Middle frontal gyrus (tissue), 1 donor: ENCODE data around the gene FHAD1.
"Not testable (repeated sequence)": the region's sequence is repeated elsewhere in the genome, so short reads cannot be mapped to it uniquely, and the experiment has no call there.

Experiments
- DNase-seq: peaks from one replicate; pipeline ENCODE4 v3.0.0-alpha.2; 2015; ENCODE audit warnings: low spot score; ENCODE audit errors: extremely low spot score

FHAD1 gene

DNA sequence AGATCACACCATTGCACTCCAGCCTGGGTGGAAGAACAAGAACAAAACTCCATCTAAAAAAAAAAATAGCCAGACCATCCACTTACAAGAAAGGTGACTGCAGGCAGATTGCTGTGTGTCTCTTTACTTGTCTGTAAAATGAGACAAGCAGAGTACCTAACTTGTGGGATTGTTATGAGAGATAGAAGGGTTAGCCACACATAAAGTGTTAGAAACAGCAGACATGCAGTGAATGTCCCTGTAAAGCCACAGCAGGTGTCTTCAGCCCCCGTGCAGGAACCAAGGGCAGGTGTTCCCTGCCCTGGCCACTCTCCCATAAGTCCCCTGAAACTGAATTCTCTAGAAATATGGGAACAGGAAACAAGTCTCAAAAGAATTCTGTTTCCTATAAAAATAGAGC is 121.9 kb downstream of the FHAD1 start:
- DNase-seq, result no peak

DNA sequence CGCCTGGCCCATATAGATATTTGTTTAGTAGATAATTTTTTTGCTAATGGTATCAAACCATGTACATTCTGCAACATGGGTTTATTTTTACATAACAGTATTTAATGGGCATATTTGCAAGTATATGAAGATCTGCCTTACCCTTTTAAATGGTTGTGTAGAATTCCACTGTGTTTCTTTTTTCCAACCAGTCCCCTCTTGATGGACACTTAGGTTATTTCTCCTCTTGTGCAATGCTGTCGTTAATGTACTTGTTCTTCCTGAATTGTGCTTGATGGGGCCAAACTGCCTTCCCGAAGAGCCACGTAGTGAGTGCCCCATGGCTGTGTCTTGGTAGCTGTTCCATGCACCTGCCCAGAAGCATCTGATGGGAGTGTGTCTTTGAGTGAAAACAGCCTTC is 123.2 kb downstream of the FHAD1 start:
- DNase-seq, result no peak

DNA sequence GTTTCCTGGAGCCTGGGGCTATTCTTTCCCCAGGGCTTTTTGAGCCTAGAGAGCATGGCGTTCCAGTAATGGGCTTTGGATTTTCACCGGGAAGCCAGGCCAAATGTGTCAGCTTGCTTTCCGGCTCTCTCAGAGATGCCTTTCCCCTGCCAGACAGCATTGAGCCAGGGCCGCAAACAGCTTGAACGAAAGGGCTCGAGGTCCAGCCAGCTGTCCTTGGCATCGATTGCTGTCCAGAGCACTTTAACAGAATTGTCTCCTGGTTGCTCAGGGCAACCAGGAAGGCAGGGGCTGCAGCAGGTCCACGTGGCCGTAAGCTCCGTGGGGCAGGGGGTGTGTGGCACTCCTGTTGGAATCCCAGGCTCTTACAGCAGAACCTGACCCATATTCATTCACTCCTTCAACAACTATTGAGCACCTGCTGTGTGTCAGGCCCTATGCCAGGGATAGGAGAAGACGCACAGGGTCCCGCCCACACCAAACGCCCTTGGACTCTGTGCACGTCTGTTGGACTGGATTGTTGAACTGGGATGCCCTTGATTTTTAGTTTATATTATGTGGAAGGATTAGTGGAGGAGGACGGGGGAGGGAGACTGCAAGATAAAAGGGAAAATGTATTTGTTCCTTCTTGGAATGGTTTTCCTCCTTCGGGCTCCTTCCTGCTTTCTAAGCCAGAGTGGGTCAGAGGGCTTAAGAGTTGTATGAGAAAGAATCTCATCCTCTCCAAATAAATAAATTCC is 123.9 kb downstream of the FHAD1 start:
- no peak for DNase-seq

DNA sequence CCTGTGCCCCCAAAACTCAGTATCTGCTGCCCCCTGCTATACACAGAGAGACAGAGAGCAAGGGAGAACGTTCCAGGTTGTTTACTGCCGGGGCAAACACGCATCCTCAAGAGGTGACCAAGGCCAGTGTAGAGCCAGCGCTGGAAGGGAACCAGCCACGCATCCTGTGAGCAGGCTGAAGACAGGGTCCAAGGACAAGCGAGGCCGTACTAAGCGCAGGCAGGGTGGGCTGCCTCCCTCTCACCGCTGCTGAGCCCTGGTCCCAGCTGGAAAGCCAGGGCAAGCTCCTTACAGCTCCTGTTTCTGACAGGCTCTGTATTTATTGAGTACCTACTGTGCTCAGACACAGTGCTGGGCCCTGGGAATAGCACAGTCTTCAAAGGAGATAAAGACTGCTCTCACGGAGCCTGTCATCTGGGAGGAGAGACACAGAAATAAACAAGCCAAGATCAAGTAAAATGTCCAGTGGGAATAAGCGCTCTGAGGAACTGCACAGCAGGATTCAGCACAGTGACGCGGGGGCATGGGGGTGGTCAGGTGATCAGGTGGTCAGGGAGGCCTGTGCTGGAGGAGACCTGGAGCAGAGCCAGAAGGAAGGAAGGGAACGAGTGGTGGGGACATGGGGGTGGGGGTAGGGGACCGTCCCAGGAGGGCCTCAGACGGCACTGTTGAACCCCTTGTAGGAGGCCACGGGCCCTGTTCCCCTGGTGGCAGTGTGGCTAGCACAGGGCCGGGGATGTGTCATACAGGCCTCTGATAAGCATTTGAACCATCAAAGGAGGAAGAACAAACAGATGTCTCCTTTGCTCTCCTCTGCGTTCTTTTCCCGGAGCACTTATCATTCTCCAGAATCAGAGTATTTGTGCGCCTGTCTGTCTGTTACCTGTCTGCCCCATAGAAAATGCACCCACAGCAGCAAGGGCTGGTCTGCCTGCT is 124.9 kb downstream of the FHAD1 start:
- no peak for DNase-seq

DNA sequence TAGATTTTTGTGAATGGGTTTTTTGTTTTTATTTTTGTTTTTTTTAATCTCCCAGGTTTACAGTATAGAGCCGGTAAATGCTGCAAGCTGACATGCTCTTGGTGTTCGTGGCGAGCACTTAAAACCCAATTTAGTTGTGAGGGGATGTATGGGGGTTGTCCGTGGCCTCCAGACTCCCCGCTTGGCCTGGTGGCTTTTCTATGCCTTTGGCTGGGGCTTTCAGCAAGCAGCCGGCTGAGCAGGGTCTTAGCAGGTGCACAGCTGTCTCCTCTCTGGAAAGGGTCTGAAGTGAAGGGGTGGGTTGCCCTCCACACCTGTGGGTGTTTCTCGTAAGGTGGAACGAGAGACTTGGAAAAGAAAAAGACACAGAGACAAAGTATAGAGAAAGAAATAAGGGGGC is 131.7 kb downstream of the FHAD1 start:
- no peak for DNase-seq

DNA sequence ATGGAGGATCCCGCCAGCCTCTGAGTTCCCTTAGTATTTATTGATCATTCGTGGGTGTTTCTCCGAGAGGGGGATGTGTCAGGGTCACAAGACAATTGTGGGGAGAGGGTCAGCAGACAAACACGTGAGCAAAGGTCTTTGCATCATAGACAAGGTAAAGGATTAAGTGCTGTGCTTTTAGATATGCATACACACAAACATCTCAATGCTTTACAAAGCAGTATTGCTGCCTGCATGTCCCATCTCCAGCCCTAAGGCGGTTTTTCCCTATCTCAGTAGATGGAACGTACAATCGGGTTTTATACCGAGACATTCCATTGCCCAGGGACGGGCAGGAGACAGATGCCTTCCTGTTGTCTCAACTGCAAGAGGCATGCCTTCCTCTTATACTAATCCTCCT is 132.1 kb downstream of the FHAD1 start:
- not testable (repeated sequence) for DNase-seq

DNA sequence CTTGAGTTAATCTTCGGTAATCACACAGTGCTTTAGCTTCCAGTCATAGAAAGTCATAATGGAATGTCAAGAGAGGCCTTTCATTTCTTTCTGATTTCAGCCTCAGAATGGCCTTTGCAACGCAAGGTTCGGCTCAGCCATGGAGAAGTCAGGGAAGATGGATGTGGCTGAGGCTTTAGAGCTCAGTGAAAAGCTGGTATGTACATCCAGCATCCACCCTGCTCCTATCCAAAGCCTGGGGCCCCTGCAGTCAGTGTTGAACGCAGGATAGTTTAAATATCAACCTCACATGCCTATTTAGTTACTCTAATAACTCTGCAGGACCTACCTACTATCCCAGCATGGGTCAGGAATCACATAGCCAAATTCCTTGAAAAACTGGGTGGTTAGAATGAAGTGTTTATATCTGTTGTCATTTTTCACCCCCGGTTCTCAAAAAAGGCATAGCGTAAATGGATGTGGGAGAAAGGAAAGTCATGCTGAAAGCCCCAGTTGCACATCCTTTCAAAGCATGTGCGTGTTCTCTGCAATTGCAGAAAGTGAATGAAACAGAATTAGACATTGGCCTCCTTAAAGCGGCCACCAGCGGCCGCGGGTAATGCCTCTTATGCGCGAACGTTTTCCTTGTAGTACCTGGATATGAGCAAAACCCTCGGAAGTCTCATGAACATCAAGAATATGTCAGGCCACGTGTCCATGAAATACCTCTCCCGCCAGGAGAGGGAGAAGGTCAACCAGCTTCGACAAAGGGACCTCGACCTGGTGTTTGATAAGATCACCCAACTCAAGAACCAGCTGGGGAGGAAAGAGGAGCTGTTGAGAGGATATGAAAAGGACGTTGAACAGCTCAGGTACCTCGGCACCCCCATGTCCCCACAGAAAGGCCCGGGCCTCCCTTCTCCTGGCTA is 133.8 kb downstream of the FHAD1 start:
- DNase-seq, result no peak

DNA sequence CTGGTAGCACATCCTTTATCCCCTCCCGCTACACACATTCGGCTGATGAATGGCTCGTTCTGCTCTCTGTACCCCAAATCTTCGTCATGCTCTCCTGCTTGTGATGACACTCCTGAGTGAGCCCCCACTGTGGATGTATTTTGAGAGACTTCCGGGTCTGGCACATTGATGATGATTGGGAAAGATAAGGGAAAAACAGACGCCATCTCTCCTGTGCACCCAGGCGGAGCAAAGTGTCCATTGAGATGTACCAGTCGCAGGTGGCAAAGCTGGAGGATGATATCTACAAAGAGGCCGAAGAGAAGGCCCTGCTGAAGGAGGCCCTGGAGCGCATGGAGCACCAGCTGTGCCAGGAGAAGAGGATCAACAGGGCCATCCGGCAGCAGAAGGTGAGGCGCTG is 134.8 kb downstream of the FHAD1 start:
- DNase-seq, result no peak

DNA sequence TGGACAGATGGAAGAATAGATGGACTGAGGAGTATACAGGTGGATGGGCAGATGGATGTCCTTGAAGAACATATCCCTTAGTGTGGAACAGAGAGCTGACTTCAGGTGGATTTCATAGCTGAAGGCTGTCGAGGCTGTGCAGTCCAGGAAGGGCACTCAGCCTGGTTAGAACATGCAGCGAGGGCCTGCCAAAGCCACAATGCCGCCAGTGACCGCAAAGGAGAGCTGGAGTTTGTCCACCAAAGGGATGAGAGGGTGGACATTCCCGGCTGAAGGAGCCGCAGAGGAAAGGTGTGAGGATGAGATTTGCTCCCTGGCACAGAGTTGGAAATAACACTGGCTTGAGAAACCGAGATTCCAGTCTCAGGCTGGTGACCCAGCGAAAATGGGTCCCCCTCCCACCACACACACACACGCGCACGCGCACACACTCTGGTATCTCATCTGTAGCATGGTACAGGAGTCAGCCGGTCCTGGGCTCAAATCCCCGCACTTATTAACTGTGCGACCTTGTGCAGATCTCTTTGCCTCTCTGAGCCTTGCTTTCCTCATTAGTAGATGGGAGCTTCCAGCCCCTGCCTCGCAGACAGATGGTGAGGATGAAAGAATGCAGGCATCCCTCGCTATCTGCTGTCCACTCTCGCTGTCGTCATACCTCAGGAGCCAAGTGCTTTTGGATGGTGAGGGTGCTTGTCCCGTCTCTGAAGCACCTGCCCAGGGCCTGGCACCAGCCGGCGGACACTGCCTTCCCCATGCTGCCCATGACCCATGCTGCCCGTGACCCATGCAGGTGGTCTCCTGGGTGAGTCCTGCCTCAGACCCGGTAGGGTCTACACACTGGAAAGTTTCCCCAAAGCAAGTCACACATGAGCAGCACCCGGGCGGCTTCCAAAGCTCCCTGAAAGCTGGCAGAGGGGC is 135.8 kb downstream of the FHAD1 start:
- no peak for DNase-seq

DNA sequence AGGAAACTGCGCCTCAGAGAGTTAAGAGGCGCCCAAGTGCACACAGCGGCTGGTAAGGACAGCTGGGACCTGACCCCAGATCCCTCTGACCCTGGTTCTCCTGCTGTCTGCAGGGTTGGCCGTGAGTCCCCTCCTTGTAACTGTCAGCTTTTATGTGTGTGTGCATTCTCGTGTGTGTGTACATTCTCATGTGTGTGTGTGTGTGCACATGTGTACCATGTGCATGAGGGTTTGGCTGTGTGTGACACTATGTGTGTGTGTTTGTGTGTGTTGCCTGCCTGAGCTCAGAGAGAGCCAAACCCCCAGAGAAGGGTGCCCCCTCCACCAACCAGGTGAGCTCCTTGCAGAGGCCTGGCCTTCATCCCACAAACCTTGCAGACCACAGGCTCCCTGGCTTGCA is 136.8 kb downstream of the FHAD1 start:
- DNase-seq, result no peak

DNA sequence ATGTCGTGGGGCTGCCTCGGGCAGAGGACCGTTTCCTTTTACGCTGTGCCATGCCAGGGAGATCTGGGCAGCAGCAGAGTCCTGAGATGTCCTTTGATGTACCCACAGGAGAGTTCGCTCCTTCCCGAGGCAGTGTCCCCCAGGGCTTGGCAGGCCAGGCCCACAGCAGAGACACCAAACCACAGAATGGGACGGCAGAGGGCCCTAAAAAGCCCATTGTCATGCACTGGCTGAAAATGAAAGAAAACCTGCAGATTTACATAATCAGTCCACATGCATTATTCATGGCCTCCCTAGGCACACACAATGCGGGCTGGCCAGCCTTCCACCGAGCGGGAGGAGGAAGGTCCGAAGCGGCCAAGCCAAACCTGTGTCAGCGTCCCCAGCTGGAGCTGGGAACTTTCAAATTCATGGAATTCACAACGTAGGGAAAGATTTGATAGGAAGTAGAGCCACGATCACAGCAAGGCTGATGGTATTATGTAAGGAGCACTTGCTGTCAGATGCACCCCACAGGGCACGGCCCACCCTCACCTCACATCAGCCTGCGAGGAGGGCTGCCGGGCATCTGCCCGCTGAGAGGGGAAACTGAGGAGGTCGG is 137.4 kb downstream of the FHAD1 start:
- peak; percentile 74 for DNase-seq

DNA sequence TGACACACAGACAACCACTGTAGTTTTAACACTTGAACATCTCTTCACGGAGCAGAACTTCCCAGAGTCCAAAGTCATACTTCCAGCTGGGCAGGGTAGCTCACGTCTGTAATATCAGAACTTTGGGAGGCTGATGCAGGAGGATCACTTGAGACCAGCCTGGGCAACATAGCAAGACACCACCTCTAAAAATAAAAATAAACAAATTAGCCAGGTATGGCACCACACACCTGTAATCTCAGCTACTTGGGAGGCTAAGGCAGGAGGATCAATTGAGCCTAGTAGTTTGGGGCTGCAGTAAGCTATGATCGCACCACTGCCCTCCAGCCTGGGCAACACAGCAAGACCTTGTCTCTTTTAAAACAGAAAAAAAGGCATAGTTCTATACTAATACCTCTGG is 138.4 kb downstream of the FHAD1 start:
- DNase-seq, result no peak

DNA sequence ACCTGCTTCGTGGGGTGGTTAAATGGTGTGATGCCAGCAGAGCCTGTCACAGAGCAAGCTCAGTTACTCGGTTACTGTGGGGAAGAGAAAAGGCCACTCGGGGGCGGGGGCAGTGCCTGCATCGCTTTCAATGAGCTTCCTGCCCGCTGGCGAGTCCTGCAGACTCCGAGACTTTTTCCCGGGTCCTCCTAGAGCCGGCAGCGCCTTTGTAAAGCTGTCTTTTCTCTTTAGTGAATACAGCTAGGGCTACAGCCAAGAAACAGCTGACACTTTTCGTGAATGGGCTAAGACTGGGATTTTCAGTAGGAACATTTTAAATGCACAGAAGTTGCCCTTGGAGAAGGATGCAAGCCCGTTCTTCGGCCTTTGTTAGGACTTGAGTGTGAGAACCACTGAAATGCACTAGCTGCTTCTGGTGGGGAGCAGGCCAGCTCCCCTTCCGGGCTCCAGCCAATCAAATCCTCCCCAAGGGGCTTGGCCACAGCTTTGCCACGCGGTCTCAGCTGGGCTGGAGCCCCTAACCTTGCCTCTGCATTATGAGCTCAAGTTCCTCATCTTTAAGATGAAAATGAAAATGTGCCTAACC is 139.2 kb downstream of the FHAD1 start:
- DNase-seq, result no peak

DNA sequence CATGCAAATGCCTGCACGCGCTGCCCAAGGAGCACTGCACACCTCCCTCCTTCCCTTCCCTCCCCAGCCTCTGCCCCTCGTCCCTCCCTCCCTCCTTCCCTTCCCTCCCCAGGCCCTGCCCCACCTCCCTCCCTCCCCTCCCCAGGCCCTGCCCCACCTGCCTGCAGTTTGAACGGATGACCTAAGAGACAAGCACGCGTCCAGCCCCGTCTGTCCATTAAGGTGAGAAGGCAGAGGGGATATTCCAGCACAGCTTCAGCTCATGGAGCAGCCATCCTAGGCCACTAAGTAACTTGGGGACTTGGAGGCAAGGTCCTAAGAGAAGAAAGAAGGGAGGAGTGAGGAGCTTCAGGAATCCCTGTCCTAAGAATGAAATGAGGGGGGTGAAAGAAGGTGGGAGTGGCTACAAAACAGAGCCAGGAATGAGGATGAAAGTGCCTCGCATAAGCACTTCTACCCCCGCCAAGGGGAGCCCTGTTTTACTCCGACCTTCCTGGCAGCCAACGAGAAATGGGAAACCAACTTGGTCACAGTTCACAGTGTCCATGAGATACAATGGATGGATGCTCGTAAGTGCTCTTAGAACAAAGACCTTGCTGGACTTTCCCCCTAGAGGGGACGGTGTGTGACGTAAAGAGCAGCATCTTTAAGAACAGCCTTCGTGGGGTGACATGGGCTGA is 141.3 kb downstream of the FHAD1 start:
- no peak for DNase-seq

DNA sequence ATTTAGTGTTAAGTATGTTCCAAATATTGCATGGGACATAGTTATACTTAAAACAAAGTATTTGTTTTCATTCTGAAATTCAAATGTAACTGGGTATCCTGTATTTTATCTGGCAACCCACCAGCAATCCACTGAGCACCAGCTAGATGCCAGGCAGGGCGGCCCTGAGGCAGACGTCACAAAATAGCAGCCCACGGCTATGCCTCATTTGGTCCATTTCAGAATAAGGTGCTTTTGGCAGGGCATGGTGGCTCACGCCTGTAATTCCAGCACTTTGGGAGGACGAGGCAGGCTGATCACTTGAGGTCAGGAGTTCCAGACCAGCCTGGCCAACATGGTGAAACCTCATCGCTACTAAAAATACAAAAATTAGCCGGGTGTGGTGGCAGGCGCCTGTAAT is 142.8 kb downstream of the FHAD1 start:
- not testable (repeated sequence) for DNase-seq

DNA sequence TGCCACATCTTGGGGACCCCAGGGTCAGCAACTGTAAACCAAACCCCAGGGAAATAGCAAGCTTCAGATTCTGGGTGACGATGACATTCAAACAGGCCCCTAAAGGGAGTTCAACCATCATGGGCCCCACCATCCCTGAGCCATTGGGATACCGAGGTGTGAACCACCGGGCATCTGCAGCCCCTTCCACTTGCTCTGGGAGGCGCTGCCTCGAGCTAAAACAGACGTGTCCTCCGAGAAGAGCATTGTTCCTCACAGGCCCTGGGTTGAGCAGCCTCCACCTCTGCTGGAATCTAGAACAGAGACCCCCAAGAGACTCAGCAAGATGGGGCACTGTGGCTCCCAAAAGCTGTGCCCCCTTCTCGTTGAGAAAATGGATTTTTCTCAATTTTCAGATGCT is 143.6 kb downstream of the FHAD1 start:
- DNase-seq, result no peak

DNA sequence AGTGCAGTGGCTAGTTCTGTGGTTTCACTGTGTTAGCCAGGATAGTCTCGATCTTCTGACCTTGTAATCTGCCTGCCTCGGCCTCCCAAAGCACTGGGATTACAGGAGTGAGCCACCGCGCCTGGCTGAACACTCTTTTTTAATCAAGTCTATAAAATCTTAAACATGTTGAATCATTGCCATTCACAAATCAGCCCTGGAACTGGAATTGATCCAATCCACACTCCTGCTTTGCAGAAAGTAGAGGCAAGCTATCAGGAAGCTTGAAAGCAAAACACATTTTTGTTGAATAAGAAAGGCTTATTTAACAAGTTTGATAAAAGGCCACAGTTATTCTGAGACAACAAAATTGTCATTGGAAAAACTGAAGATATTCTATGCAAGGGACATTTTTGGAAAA is 144.3 kb downstream of the FHAD1 start:
- no peak for DNase-seq

DNA sequence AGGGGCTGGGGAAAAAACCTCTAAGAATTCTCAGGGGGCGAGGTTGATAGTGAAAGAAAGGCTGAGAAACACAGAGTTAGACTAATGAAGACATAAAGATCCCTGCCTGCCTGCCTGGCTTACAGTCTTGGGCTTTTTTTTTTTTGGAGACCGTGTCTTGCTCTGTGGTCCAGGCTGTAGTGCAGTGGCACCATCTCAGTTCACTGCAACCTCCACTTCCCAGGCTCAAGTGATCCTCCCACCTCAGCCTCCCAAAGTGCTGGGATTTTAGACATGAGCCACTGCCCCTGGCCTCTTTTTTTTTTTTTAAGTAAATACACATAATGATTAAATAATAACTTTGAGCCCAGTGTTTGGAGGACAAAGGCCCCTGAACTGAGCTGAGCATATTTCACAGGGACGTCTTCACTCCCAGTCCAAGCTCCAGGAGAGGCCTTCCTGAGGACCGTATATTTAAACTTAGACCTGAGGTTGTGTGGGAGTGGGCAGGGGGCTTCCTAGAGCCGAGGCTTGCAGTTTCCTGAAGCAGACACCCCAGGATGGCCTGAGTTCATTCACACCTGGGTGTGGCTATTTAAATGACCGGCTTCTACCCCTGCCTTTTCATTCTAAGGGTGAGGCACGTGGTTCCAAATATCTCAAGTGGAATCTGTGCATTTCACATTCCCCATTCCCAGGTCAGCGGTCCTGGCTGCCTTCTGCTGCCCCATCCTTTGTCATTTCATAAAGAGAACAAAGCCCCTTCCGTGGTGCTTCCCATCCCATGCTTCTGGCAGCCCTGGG is 146.6 kb downstream of the FHAD1 start:
- no peak for DNase-seq
